ENCODE measurements around the gene DIABLO. TPM values are rescaled to one million over a fixed set of nuclear protein-coding genes. Genes with fewer than 3 reads are reported as not detected.
"Not testable (repeated sequence)": the region's sequence is repeated elsewhere in the genome, so short reads cannot be mapped to it uniquely, and the experiment has no call there.

DIABLO gene
- total RNA-seq (ENCODE audit: low replicate concordance) = 57.6 and 59.3 TPM in 2 replicates
- long read RNA-seq, transcript DIABLO-201 (7 exons, 1,418 nt) = minor isoform, 5 of 232 reads
- long read RNA-seq, transcript DIABLO-202 (6 exons, 1,336 nt) = minor isoform, 19 of 232 reads
- long read RNA-seq, transcript DIABLO-207 (6 exons, 1,471 nt) = major isoform, 185 of 232 reads
- long read RNA-seq, transcript DIABLO-203 (5 exons, 1,338 nt) = minor isoform, 10 of 232 reads
- long read RNA-seq, partial matches to known transcripts = 0 of 232 reads
- long read RNA-seq, other reads (novel, unspliced or antisense) = 5 of 232 reads

DNA sequence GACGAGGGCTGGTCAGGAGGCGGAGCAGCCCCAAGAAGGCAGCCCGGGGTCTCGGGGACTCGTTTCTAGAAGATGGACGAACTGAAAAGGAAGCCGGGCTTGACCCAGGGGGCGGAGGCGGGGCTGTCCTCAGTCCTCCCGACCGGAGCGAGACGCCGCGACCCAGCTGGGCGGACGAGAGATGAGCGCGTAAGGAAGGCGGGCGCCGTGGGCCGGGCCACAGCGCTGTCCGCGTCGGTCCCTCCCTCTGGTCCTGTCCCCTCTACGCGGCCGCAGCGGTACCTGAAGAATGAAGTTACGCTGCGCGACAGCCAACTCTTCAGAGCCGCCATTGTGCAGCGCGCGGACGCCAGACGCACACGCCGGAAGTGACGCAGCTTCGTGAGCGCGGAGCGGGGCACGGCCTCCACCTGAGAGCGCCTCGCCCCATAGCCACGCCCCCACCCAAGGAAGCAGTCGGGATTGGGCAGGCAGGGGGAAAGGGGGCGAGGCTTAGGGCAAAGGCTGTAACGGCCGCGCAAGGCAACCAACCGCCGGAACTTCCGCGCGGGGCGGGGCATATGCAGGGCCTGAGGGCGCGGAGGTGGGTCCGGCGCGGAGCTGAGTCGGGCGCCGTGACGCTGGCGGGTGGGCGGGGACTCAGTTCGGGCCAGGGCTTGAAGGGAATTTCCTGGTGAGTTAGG, at the start of gene DIABLO:
Gene DIABLO (minus strand): TSS at position 370 of the 683 bp plus-strand sequence. CDS start 38 bp downstream, at position 332.
- peaks cover 10% of the 10 kb centered on the region for H3K4me1 Mint-ChIP-seq (ENCODE audit: unreplicated experiment)
- peak; percentile 100 for DNase-seq (ENCODE audit: extremely low spot score, unreplicated experiment)
- TF ChIP-seq, protein P1, sequence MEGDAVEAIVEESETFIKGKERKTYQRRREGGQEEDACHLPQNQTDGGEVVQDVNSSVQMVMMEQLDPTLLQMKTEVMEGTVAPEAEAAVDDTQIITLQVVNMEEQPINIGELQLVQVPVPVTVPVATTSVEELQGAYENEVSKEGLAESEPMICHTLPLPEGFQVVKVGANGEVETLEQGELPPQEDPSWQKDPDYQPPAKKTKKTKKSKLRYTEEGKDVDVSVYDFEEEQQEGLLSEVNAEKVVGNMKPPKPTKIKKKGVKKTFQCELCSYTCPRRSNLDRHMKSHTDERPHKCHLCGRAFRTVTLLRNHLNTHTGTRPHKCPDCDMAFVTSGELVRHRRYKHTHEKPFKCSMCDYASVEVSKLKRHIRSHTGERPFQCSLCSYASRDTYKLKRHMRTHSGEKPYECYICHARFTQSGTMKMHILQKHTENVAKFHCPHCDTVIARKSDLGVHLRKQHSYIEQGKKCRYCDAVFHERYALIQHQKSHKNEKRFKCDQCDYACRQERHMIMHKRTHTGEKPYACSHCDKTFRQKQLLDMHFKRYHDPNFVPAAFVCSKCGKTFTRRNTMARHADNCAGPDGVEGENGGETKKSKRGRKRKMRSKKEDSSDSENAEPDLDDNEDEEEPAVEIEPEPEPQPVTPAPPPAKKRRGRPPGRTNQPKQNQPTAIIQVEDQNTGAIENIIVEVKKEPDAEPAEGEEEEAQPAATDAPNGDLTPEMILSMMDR (conservative IDR thresholded peaks at IDR 0.05) = no peak
- peak within 1 kb of the TSS; percentile 95 for H3K4me3 Mint-ChIP-seq
- no peaks in the 10 kb centered on the region for H3K9me3 Mint-ChIP-seq
- peaks cover 18% of the 10 kb centered on the region for H3K36me3 Mint-ChIP-seq
- H3K27me3 Mint-ChIP-seq = no peaks in the 10 kb centered on the region
- H3K27ac Mint-ChIP-seq = peak within 1 kb of the TSS; percentile 95

DNA sequence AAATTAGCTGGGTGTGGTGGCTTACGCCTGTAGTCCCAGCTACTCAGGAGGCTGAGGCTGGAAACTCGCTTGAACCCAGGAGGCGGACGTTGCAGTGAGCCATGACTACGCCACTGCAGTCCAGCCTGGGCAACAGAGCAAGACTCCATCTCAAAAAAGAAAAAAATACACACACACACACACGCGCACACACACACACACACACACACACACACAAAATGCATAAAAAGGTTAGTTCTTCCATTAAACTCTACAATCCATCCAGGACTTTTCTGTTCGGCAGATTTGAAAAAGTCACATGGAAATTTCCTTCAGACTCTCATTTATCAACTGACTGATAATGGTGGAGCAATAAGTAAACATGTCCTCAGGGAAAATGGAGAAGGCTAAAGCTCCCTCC, 49.6 kb upstream of the DIABLO start:
- Mint-ChIP-seq H3K4me1 (ENCODE audit: unreplicated experiment) (no peaks in the 10 kb centered on the region), H3K27ac (no peak overlapping the region), H3K27me3 (no peaks in the 10 kb centered on the region), H3K9me3 (no peaks in the 10 kb centered on the region), H3K36me3 (peaks cover 12% of the 10 kb centered on the region), H3K4me3 (no peak overlapping the region)
- DNase-seq (ENCODE audit: extremely low spot score, unreplicated experiment) = no peak
- TF ChIP-seq, protein P1 (conservative IDR thresholded peaks at IDR 0.05) = no peak

DNA sequence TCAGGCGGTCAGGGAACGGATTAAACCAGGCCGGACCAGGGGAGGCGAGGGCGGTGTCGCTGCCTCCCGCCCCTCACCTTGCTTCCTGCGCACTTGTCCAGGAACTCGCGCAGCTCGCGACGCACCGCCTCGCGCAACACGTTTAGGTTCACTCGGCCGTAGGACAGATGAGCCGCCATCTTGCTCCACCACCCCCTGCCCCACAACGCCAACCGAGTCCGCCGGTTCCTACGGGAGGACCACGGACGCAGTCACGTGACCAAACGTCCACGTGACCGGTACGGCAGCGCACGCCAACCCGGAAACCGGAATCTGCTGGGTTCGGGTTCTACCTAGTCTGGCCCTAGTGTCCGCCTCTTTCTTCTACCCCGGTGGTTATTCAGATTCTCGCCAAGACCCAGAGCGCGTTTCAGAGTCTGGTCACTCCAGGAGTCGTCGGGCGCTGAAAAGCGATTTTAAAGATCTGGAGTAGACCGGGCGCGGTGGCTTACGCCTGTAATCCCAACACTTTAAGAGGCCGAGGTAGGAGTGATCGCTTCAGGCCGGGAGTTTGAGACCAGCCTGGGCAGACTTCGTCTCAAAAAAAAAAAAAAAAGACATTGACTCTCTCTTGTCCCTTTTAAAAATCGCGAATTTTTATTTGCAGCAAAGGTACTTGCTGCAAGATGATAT, 40.5 kb upstream of the DIABLO start, which contains the start of gene VPS33A:
Gene VPS33A (minus strand): TSS at position 265 of the 672 bp plus-strand sequence. CDS start 86 bp downstream, at position 179.
- Mint-ChIP-seq H3K27me3 (peaks cover 8% of the 10 kb centered on the region), H3K4me1 (ENCODE audit: unreplicated experiment) (peaks cover 8% of the 10 kb centered on the region), H3K27ac (peak within 1 kb of the TSS; percentile 98), H3K36me3 (no peaks in the 10 kb centered on the region), H3K4me3 (peak within 1 kb of the TSS; percentile 97), H3K9me3 (no peaks in the 10 kb centered on the region)
- peak; percentile 98 for DNase-seq (ENCODE audit: extremely low spot score, unreplicated experiment)
- TF ChIP-seq, protein P1 (conservative IDR thresholded peaks at IDR 0.05) = no peak

DNA sequence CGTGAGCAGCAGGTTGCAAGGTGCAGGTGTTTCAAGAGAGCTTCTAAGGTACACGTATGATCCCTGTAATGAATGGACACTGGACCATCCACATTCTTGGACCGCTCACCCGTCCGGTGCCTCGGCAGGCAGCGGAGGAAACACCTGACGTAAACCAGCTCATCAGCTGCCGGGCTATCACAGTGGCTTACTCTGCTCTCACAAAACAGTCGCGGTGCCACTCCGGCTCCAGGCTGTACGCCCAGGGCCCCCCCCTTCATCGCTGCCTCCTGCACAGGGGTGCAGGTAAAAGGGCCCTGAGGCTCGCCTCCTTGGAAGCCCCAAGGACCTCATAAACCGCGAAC, 40.0 kb upstream of the DIABLO start:
- H3K27ac Mint-ChIP-seq = peak overlapping the region; percentile 98
- TF ChIP-seq, protein P1 (conservative IDR thresholded peaks at IDR 0.05) = no peak
- peaks cover 8% of the 10 kb centered on the region for H3K27me3 Mint-ChIP-seq
- no peaks in the 10 kb centered on the region for H3K36me3 Mint-ChIP-seq
- H3K4me3 Mint-ChIP-seq = peak overlapping the region; percentile 97
- DNase-seq (ENCODE audit: extremely low spot score, unreplicated experiment) = no peak
- peaks cover 8% of the 10 kb centered on the region for H3K4me1 Mint-ChIP-seq (ENCODE audit: unreplicated experiment)
- H3K9me3 Mint-ChIP-seq = no peaks in the 10 kb centered on the region

DNA sequence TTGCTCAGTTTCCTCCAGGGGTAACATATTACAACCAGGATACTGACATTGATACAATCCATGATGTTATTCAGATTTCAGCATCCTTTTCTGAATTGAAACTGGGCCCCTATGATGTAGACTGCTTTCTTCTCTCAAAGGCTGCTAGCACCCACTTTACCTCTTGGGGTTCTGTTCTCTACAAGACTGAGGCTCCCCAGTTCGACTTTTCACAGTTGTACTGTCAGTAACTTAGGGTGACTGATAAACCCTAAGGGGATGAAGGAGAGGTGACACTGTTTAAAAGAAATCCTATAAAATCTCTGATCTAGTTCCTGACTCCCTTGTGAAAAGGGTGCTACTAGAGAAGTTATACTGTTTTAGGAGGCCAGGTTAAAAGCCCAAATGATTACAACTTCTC, 39.6 kb upstream of the DIABLO start:
- Mint-ChIP-seq H3K4me1 (ENCODE audit: unreplicated experiment) (peaks cover 8% of the 10 kb centered on the region), H3K27me3 (peaks cover 8% of the 10 kb centered on the region), H3K36me3 (no peaks in the 10 kb centered on the region), H3K9me3 (no peaks in the 10 kb centered on the region), H3K27ac (peak overlapping the region; percentile 98), H3K4me3 (peak overlapping the region; percentile 97)
- TF ChIP-seq, protein P1 (conservative IDR thresholded peaks at IDR 0.05) = no peak
- no peak for DNase-seq (ENCODE audit: extremely low spot score, unreplicated experiment)

DNA sequence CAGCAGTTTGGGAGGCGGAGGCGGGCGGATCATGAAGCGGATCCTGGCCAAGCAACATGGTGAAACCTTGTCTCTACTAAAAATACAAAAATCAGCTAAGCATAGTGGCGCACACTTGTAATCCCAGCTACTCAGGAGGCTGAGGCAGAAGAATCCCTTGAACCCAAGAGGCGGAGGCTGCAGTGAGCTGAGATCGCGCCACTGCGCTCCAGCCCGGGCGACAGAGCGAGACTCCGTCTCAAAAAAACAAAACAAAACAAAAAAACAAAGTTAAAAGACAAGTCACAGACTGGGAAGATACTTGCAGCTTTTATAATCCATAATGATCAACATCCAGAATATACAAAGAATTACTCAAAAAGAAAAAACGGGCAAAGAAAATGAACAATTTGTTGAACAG, 34.9 kb upstream of the DIABLO start:
- not testable (repeated sequence) for H3K4me3 Mint-ChIP-seq; H3K9me3 Mint-ChIP-seq; H3K27me3 Mint-ChIP-seq; H3K4me1 Mint-ChIP-seq (ENCODE audit: unreplicated experiment); H3K36me3 Mint-ChIP-seq; H3K27ac Mint-ChIP-seq; DNase-seq (ENCODE audit: extremely low spot score, unreplicated experiment)

DNA sequence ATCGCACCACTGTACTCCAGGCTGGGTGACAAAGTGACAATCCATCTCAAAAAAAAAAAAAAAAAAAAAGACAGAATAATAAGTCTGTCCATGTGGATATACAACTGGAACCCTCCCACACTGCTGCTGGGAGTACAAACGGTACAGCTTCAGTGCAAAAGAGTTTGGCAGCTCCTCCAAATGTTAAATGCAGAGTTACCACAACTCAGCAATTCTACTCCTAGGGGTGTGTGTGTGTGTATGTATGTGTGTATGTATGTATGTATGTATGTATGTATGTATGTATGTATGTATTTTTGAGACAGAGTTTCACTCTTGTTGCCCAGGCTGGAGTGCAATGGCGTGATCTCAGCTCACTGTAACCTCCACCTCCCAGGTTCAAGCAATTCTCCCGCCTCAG, 33.1 kb upstream of the DIABLO start:
- not testable (repeated sequence) for H3K27ac Mint-ChIP-seq; H3K4me1 Mint-ChIP-seq (ENCODE audit: unreplicated experiment); DNase-seq (ENCODE audit: extremely low spot score, unreplicated experiment); H3K27me3 Mint-ChIP-seq; H3K9me3 Mint-ChIP-seq; H3K4me3 Mint-ChIP-seq
- H3K36me3 Mint-ChIP-seq = peaks cover 10% of the 10 kb centered on the region

DNA sequence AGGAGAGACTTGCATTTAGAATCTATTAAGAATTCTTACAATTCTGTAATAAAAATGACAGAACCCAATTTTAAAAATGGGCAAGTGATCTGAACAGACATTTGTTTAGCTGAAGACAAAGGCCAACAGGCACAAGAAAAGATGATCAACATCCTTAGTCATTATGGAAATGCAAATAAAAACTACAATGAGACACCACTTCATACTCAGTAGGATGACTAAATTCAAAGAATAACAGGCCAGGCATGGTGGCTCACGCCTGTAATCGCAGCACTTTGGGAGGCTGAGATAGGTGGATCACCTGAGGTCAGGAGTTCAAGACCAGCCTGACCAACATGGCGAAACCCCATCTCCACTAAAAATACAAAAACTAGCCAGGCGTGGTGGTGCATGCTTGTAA, 32.6 kb upstream of the DIABLO start:
- DNase-seq (ENCODE audit: extremely low spot score, unreplicated experiment); H3K27ac Mint-ChIP-seq; H3K27me3 Mint-ChIP-seq; H3K4me3 Mint-ChIP-seq; H3K9me3 Mint-ChIP-seq; H3K4me1 Mint-ChIP-seq (ENCODE audit: unreplicated experiment): not testable (repeated sequence)
- peaks cover 10% of the 10 kb centered on the region for H3K36me3 Mint-ChIP-seq

Data from type B pancreatic cell (in vitro differentiated cells).